ENCODE measurements around the gene HTRA2.

DNA sequence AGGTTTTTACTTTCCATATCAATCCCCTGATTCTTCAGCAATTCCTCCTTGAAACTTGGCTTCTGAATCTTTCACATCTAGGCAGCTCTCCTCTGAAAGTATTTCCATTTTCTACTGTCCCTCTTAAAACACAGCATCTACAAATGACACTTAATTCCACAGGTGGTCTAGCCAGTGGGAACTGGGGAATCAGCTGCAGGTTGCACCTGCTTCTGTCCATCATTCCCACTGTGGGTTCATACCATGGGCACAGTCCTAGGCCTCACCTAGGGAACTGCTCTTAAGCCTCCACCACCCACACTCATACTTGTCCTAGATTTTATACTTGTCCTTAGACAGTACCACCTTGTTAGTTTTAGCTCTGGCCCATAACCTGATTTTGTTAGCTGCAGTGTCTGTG lies 21.8 kb downstream of the HTRA2 start:
- TF ChIP-seq EZH2 (IDR thresholded peaks at IDR 0.05; ENCODE audit: insufficient read depth, poor library complexity, severe bottlenecking) = no peak
- TF ChIP-seq EZH2phosphoT487 (IDR thresholded peaks at IDR 0.05; ENCODE audit: insufficient read depth, low read depth) = no peak
